ENCODE measurements around the gene MRPL34.

DNA sequence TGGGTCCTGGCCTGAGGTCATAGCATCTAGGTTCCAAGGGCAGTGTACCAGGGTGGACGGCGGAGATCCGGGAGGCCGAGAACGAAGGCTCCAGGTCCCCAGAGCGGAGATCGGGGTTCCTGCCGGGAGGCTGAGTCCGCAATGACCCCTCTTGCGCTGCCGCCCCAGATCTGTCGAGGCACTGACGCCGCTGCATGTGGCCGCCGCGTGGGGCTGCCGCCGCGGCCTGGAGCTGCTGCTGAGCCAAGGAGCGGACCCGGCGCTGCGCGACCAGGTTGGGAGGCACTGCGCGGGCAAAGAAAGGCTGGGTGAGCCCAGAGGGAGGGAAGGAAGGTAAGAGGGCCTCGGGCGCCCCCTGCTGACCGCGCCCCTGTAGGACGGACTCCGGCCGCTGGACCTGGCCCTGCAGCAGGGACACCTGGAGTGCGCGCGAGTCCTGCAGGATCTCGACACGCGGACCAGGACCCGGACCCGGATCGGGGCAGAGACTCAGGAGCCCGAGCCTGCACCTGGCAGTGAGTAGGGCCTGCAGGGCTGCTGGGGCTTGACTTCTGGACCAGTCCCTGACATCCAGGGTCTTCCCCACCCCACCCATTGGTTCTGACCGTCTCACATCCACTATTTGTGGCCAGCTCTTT, 23.1 kb upstream of the MRPL34 start:
- no peak for TF ChIP-seq POLR2A (IDR thresholded peaks at IDR 0.05; ENCODE audit: low read depth)
- TF ChIP-seq, protein P1, sequence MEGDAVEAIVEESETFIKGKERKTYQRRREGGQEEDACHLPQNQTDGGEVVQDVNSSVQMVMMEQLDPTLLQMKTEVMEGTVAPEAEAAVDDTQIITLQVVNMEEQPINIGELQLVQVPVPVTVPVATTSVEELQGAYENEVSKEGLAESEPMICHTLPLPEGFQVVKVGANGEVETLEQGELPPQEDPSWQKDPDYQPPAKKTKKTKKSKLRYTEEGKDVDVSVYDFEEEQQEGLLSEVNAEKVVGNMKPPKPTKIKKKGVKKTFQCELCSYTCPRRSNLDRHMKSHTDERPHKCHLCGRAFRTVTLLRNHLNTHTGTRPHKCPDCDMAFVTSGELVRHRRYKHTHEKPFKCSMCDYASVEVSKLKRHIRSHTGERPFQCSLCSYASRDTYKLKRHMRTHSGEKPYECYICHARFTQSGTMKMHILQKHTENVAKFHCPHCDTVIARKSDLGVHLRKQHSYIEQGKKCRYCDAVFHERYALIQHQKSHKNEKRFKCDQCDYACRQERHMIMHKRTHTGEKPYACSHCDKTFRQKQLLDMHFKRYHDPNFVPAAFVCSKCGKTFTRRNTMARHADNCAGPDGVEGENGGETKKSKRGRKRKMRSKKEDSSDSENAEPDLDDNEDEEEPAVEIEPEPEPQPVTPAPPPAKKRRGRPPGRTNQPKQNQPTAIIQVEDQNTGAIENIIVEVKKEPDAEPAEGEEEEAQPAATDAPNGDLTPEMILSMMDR (IDR thresholded peaks at IDR 0.05), result peak; percentile 91 to 96 (median 95)
- TF ChIP-seq EP300 (IDR thresholded peaks at IDR 0.05), result no peak
